CD4-positive, alpha-beta T cell (primary cell): ENCODE results near the gene LDLRAP1. TPM values are rescaled to one million over a fixed set of nuclear protein-coding genes. Genes with fewer than 3 reads are reported as not detected.

ENCODE experiments used
- ATAC-seq: fragments of 200-7000 bp; cut with Tn5 transposase; one replicate; pipeline ENCODE4 v1.10.0; 2022; ENCODE audit warnings: mild to moderate bottlenecking; ENCODE audit not compliant: poor library complexity
- CTCF ChIA-PET: fragments of 350-600 bp; sonication (Branson Sonifier 250); formaldehyde crosslinking; loops from one replicate; lab custom pipeline; 2021; ENCODE audit warnings: antibody characterized with exemption, inconsistent platforms; lab: Charles Lee
- POLR2A ChIA-PET: fragments of 350-600 bp; sonication (Branson Sonifier 250); formaldehyde crosslinking; loops from one replicate; lab custom pipeline; 2021; ENCODE audit warnings: antibody characterized with exemption, inconsistent platforms; lab: Charles Lee
- DNase-seq, 14 experiments: peaks; one replicate each; pipeline ENCODE4 v3.0.0-alpha.2; 2013 to 2020; ENCODE audit warnings: mixed read lengths in 2 of 14
- H3K27ac ChIP-seq, 2 donors: one replicate each; pipeline versions ENCODE4 v1.5.1 to v1.7.0; 2013; ENCODE audit warnings: low read length in 2 of 2, low read depth in 1 of 2, mild to moderate bottlenecking in 1 of 2
- H3K27me3 ChIP-seq, 2 experiments: 1 replicate in 1 of 2; 2 replicates in 1 of 2; pipeline versions ENCODE4 v1.6.1 to v1.7.0; 2013; ENCODE audit warnings: low read length in 2 of 2, control low read depth in 1 of 2, mild to moderate bottlenecking in 1 of 2, moderate library complexity in 1 of 2; ENCODE audit not compliant: insufficient read depth in 2 of 2, control insufficient read depth in 1 of 2
- H3K36me3 ChIP-seq: one replicate; pipeline ENCODE4 v1.6.1; 2013; ENCODE audit warnings: low read length, control low read depth; ENCODE audit not compliant: insufficient read depth
- H3K4me1 ChIP-seq: one replicate; pipeline ENCODE4 v1.6.1; 2013; ENCODE audit warnings: low read length, control low read depth; ENCODE audit not compliant: insufficient read depth
- H3K4me3 ChIP-seq: one replicate; pipeline ENCODE4 v1.5.1; 2013; ENCODE audit warnings: mild to moderate bottlenecking, low read length, moderate library complexity
- H3K9me3 ChIP-seq, 2 experiments: 1 replicate in 1 of 2; 2 replicates in 1 of 2; pipeline versions ENCODE4 v1.6.1 to v1.7.0; 2013; ENCODE audit warnings: low read length in 2 of 2, mild to moderate bottlenecking in 2 of 2, control low read depth in 1 of 2, moderate library complexity in 1 of 2; ENCODE audit not compliant: control insufficient read depth in 1 of 2, insufficient read depth in 1 of 2
- H3K27ac Mint-ChIP-seq: one replicate; pipeline ENCODE4 v1.8.0; 2020; ENCODE audit warnings: mixed read lengths
- H3K27me3 Mint-ChIP-seq: one replicate; pipeline ENCODE4 v1.8.0; 2021; ENCODE audit warnings: mixed read lengths
- H3K36me3 Mint-ChIP-seq: one replicate; pipeline ENCODE4 v1.8.0; 2021; ENCODE audit warnings: low read depth, mixed read lengths
- H3K4me1 Mint-ChIP-seq: one replicate; pipeline ENCODE4 v1.8.0; 2021; ENCODE audit warnings: low read depth, mixed read lengths
- H3K4me3 Mint-ChIP-seq: one replicate; pipeline ENCODE4 v1.8.0; 2020; ENCODE audit warnings: mild to moderate bottlenecking, mixed read lengths
- H3K9me3 Mint-ChIP-seq: one replicate; pipeline ENCODE4 v1.8.0; 2020; ENCODE audit warnings: mixed read lengths
- CTCF ChIP-seq: fragments of 200-600 bp; IDR thresholded peaks from one replicate; pipeline ENCODE4 v1.8.0; 2022; ENCODE audit warnings: antibody characterized with exemption, mild to moderate bottlenecking
- intact Hi-C, 2 experiments: fragments of 100-400 bp; cut with DNase I in 1 of 2; cut with micrococcal nuclease in 1 of 2; formaldehyde crosslinking; loops; one replicate each; pipeline versions ENCODE4 v1.15.1 to v1.9.0; 2023 to 2025; cut with DNase I, micrococcal nuclease
- total RNA-seq, 174 experiments: library from RNA in 2 of 174; stranded (reverse) in 2 of 174; gene quantifications; one replicate each; pipeline ENCODE4 v1.2.3 and lab custom pipeline; 2021 to 2026

LDLRAP1 gene
- total RNA-seq, 2 experiments from 2014 or later: 70.5 to 73.5 TPM

- Histone ChIP-seq H3K4me1 (peaks cover 8% of the 10 kb centered on the region), H3K4me3 (no peak overlapping the region), H3K9me3 (no peaks in the 10 kb centered on the region), H3K27ac (no peak overlapping the region), H3K36me3 (no peaks in the 10 kb centered on the region), H3K27me3 (no peaks in the 10 kb centered on the region)
- TF ChIP-seq CTCF: no peak
- ATAC-seq (no peak), DNase-seq (no peak)
- Mint-ChIP-seq H3K27ac (no peak overlapping the region), H3K4me1 (peaks cover 10% of the 10 kb centered on the region), H3K4me3 (no peak overlapping the region), H3K9me3 (no peaks in the 10 kb centered on the region), H3K36me3 (no peaks in the 10 kb centered on the region), H3K27me3 (no peaks in the 10 kb centered on the region)
- ChIA-PET CTCF (interaction anchor here (1.5 to 3.8 kb wide), 3 partner anchors 9 to 20 kb away, joined by 3 to 15 read pairs (median 8); no protein-coding TSS in a partner anchor), POLR2A (interaction anchor here (1.3 to 3.4 kb wide), 2 partner anchors 17 to 44 kb away, joined by 4 to 34 read pairs; no protein-coding TSS in a partner anchor)
- intact Hi-C loops: loop anchor here (5.0 kb wide), 3 partner anchors 115 to 290 kb away; no protein-coding TSS in a partner anchor
Observed at GRCh38 chr1:25522031-25522655, 21.3 kb upstream of the LDLRAP1 start.

GRCh38 chr1:25523542-25523941 lies 19.9 kb upstream of the LDLRAP1 start:
- intact Hi-C loops: loop anchor here (5.0 kb wide), 3 partner anchors 116 to 289 kb away; no protein-coding TSS in a partner anchor
- POLR2A ChIA-PET: no interaction called here

GRCh38 chr1:25524568-25525360 lies 18.6 kb upstream of the LDLRAP1 start:
- no peak overlapping the region for H3K4me3 ChIP-seq
- ChIA-PET POLR2A (no interaction called here), CTCF (no interaction called here)
- Mint-ChIP-seq H3K36me3 (no peaks in the 10 kb centered on the region), H3K27ac (no peak overlapping the region), H3K9me3 (no peaks in the 10 kb centered on the region), H3K4me1 (peaks cover 10% of the 10 kb centered on the region), H3K4me3 (no peak overlapping the region), H3K27me3 (no peaks in the 10 kb centered on the region)
- ATAC-seq (no peak), DNase-seq (no peak)
- H3K9me3 ChIP-seq: no peaks in the 10 kb centered on the region
- H3K36me3 ChIP-seq: no peaks in the 10 kb centered on the region
- no peak for TF ChIP-seq CTCF
- H3K4me1 ChIP-seq: peaks cover 8% of the 10 kb centered on the region
- H3K27ac ChIP-seq: no peak overlapping the region
- intact Hi-C loops: loop anchor here (5.0 kb wide), 3 partner anchors 117 to 288 kb away; no protein-coding TSS in a partner anchor
- H3K27me3 ChIP-seq: no peaks in the 10 kb centered on the region

More at GRCh38 chr1:25523542-25523941, 19.9 kb upstream of the LDLRAP1 start:
- Mint-ChIP-seq H3K36me3 (no peaks in the 10 kb centered on the region), H3K4me3 (no peak overlapping the region), H3K4me1 (peaks cover 10% of the 10 kb centered on the region), H3K27ac (no peak overlapping the region), H3K27me3 (no peaks in the 10 kb centered on the region), H3K9me3 (no peaks in the 10 kb centered on the region)
- DNase-seq: no peak
- no peak for TF ChIP-seq CTCF
- no peak overlapping the region for H3K4me3 ChIP-seq
- peaks cover 8% of the 10 kb centered on the region for H3K4me1 ChIP-seq
- H3K27me3 ChIP-seq: no peaks in the 10 kb centered on the region
- no peaks in the 10 kb centered on the region for H3K36me3 ChIP-seq
- no peak for ATAC-seq
- no peaks in the 10 kb centered on the region for H3K9me3 ChIP-seq
- no peak overlapping the region for H3K27ac ChIP-seq
- CTCF ChIA-PET: no interaction called here
